CD4-positive, alpha-beta T cell (primary cell): Measurements from ENCODE around the gene TIGD3. TPM values are rescaled to one million over a fixed set of nuclear protein-coding genes. Genes with fewer than 3 reads are reported as not detected.
A peak's percentile ranks its signal among the peaks of the same experiment; 100 is the strongest.

ENCODE experiments used
- ATAC-seq: fragments of 200-7000 bp; cut with Tn5 transposase; one replicate; pipeline ENCODE4 v1.10.0; 2022; ENCODE audit warnings: mild to moderate bottlenecking; ENCODE audit not compliant: poor library complexity
- CTCF ChIA-PET: fragments of 350-600 bp; sonication (Branson Sonifier 250); formaldehyde crosslinking; loops from one replicate; lab custom pipeline; 2021; ENCODE audit warnings: antibody characterized with exemption, inconsistent platforms; lab: Charles Lee
- POLR2A ChIA-PET: fragments of 350-600 bp; sonication (Branson Sonifier 250); formaldehyde crosslinking; loops from one replicate; lab custom pipeline; 2021; ENCODE audit warnings: antibody characterized with exemption, inconsistent platforms; lab: Charles Lee
- DNase-seq, 14 experiments: peaks; one replicate each; pipeline ENCODE4 v3.0.0-alpha.2; 2013 to 2020; ENCODE audit warnings: mixed read lengths in 2 of 14
- H3K27ac ChIP-seq, 2 donors: one replicate each; pipeline versions ENCODE4 v1.5.1 to v1.7.0; 2013; ENCODE audit warnings: low read length in 2 of 2, low read depth in 1 of 2, mild to moderate bottlenecking in 1 of 2
- H3K27me3 ChIP-seq, 2 experiments: 1 replicate in 1 of 2; 2 replicates in 1 of 2; pipeline versions ENCODE4 v1.6.1 to v1.7.0; 2013; ENCODE audit warnings: low read length in 2 of 2, control low read depth in 1 of 2, mild to moderate bottlenecking in 1 of 2, moderate library complexity in 1 of 2; ENCODE audit not compliant: insufficient read depth in 2 of 2, control insufficient read depth in 1 of 2
- H3K36me3 ChIP-seq: one replicate; pipeline ENCODE4 v1.6.1; 2013; ENCODE audit warnings: low read length, control low read depth; ENCODE audit not compliant: insufficient read depth
- H3K4me1 ChIP-seq: one replicate; pipeline ENCODE4 v1.6.1; 2013; ENCODE audit warnings: low read length, control low read depth; ENCODE audit not compliant: insufficient read depth
- H3K4me3 ChIP-seq: one replicate; pipeline ENCODE4 v1.5.1; 2013; ENCODE audit warnings: mild to moderate bottlenecking, low read length, moderate library complexity
- H3K9me3 ChIP-seq, 2 experiments: 1 replicate in 1 of 2; 2 replicates in 1 of 2; pipeline versions ENCODE4 v1.6.1 to v1.7.0; 2013; ENCODE audit warnings: low read length in 2 of 2, mild to moderate bottlenecking in 2 of 2, control low read depth in 1 of 2, moderate library complexity in 1 of 2; ENCODE audit not compliant: control insufficient read depth in 1 of 2, insufficient read depth in 1 of 2
- H3K27ac Mint-ChIP-seq: one replicate; pipeline ENCODE4 v1.8.0; 2020; ENCODE audit warnings: mixed read lengths
- H3K27me3 Mint-ChIP-seq: one replicate; pipeline ENCODE4 v1.8.0; 2021; ENCODE audit warnings: mixed read lengths
- H3K36me3 Mint-ChIP-seq: one replicate; pipeline ENCODE4 v1.8.0; 2021; ENCODE audit warnings: low read depth, mixed read lengths
- H3K4me1 Mint-ChIP-seq: one replicate; pipeline ENCODE4 v1.8.0; 2021; ENCODE audit warnings: low read depth, mixed read lengths
- H3K4me3 Mint-ChIP-seq: one replicate; pipeline ENCODE4 v1.8.0; 2020; ENCODE audit warnings: mild to moderate bottlenecking, mixed read lengths
- H3K9me3 Mint-ChIP-seq: one replicate; pipeline ENCODE4 v1.8.0; 2020; ENCODE audit warnings: mixed read lengths
- CTCF ChIP-seq: fragments of 200-600 bp; IDR thresholded peaks from one replicate; pipeline ENCODE4 v1.8.0; 2022; ENCODE audit warnings: antibody characterized with exemption, mild to moderate bottlenecking
- intact Hi-C, 2 experiments: fragments of 100-400 bp; cut with DNase I in 1 of 2; cut with micrococcal nuclease in 1 of 2; formaldehyde crosslinking; loops; one replicate each; pipeline versions ENCODE4 v1.15.1 to v1.9.0; 2023 to 2025; cut with DNase I, micrococcal nuclease
- total RNA-seq, 174 experiments: library from RNA in 2 of 174; stranded (reverse) in 2 of 174; gene quantifications; one replicate each; pipeline ENCODE4 v1.2.3 and lab custom pipeline; 2021 to 2026

Gene TIGD3
- total RNA-seq, 2 experiments from 2014 or later = 0.73 to 0.85 TPM

GRCh38 chr11:65402790-65403189 is 48.2 kb downstream of the TIGD3 start:
- H3K36me3 Mint-ChIP-seq = peaks cover 42% of the 10 kb centered on the region
- no peak for TF ChIP-seq CTCF
- no peak overlapping the region for H3K4me3 Mint-ChIP-seq
- H3K4me1 Mint-ChIP-seq = peaks cover 5% of the 10 kb centered on the region
- H3K9me3 Mint-ChIP-seq = no peaks in the 10 kb centered on the region
- no peak overlapping the region for H3K27ac ChIP-seq
- ATAC-seq = no peak
- H3K4me1 ChIP-seq = peaks cover 9% of the 10 kb centered on the region
- H3K27me3 Mint-ChIP-seq = no peaks in the 10 kb centered on the region
- intact Hi-C loops = no loop called here
- H3K36me3 ChIP-seq = peaks cover 60% of the 10 kb centered on the region
- ChIA-PET POLR2A (interaction anchor here (0.6 to 1.7 kb wide), 3 partner anchors 18 to 22 kb away, joined by 3 read pairs; partner anchors contain the start of gene NEAT1), CTCF (interaction anchor here (1.5 kb wide), 1 partner anchor 108 kb away, joined by 4 read pairs; no protein-coding TSS in a partner anchor)
- H3K4me3 ChIP-seq = no peak overlapping the region
- H3K27me3 ChIP-seq = no peaks in the 10 kb centered on the region
- H3K27ac Mint-ChIP-seq = no peak overlapping the region
- DNase-seq = no peak
- H3K9me3 ChIP-seq = no peaks in the 10 kb centered on the region

DNA sequence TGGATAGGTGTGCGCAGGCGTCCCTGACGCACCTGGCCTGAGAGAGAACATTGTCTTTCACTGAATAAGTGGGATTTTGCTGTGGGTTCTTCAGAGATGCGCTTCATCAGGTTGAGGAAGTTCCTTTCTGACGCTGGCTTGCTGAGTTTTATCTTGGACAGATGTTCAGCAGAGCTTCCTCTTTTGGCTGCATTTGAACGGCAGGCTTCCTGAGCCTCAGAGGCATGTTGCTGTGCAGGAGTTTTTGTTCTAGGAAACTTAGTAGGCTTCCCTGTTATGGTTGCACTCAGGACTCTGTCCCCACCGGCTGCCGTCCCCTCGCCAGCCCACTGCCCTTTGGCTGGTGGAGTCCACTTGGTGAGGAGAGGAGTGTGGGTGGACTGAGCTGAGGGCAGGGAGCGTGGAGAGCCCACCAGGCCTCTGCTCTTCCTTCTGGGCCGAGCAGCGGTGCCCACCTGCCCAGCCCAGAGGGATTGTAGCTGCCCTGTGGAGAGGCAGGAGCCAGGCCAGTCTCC is 49.1 kb downstream of the TIGD3 start:
- intact Hi-C loops = loop anchor here in 1 of 2 experiments (2.0 kb wide), 1 partner anchor 15 kb away; no protein-coding TSS in a partner anchor
- Mint-ChIP-seq H3K9me3 (no peaks in the 10 kb centered on the region), H3K4me3 (no peak overlapping the region), H3K4me1 (peaks cover 5% of the 10 kb centered on the region), H3K36me3 (peaks cover 39% of the 10 kb centered on the region), H3K27me3 (no peaks in the 10 kb centered on the region), H3K27ac (peak overlapping the region; percentile 44)
- Histone ChIP-seq H3K27ac (peak overlapping the region in 1 of 2 donors; percentile 21), H3K9me3 (no peaks in the 10 kb centered on the region), H3K4me1 (peaks cover 9% of the 10 kb centered on the region), H3K4me3 (no peak overlapping the region), H3K36me3 (peaks cover 59% of the 10 kb centered on the region), H3K27me3 (no peaks in the 10 kb centered on the region)
- ChIA-PET POLR2A (no interaction called here), CTCF (no interaction called here)
- ATAC-seq (no peak), DNase-seq (peak in 2 of 14 experiments; percentile 47 to 49)
- no peak for TF ChIP-seq CTCF

DNA sequence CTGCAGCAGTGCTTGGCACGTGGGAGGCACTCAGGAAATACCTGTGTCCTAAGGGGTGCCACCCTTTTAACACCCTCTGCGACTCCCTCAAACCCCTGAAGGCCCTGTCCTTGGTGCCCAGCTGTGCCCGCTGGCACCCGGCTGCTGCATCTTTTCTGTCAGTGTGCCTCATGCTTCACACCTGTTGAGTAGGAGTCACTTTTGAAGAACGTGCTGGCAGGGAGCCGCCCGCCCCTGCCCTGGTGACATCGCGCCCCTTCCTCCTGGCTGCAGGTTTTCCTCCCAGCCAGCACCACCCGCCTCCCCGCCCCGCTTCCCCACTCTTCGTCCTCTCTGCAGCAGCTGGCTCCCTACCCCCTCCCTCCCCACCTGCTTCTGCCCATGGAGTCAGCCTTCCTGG is 49.7 kb downstream of the TIGD3 start:
- ChIA-PET CTCF (no interaction called here), POLR2A (no interaction called here)
- H3K27me3 ChIP-seq = no peaks in the 10 kb centered on the region
- no peak overlapping the region for H3K4me3 Mint-ChIP-seq
- no peak overlapping the region for H3K27ac Mint-ChIP-seq
- peaks cover 5% of the 10 kb centered on the region for H3K4me1 Mint-ChIP-seq
- H3K9me3 ChIP-seq = no peaks in the 10 kb centered on the region
- peaks cover 42% of the 10 kb centered on the region for H3K36me3 Mint-ChIP-seq
- ATAC-seq (no peak), DNase-seq (no peak)
- no peak overlapping the region for H3K27ac ChIP-seq
- H3K9me3 Mint-ChIP-seq = no peaks in the 10 kb centered on the region
- no peaks in the 10 kb centered on the region for H3K27me3 Mint-ChIP-seq
- intact Hi-C loops = loop anchor here in 1 of 2 experiments (2.0 kb wide), 1 partner anchor 15 kb away; no protein-coding TSS in a partner anchor
- H3K36me3 ChIP-seq = peaks cover 61% of the 10 kb centered on the region
- TF ChIP-seq CTCF = no peak
- H3K4me1 ChIP-seq = peaks cover 9% of the 10 kb centered on the region
- no peak overlapping the region for H3K4me3 ChIP-seq
